SKM-1 (cell line): Measurements from ENCODE around the gene ARHGAP20.
"Not testable (repeated sequence)": the region's sequence is repeated elsewhere in the genome, so short reads cannot be mapped to it uniquely, and the experiment has no call there.

Experiments
- DNase-seq: peaks from one replicate; lab custom pipeline; 2025; ENCODE audit not compliant: unreplicated experiment; lab: John Stamatoyannopoulos, UW

Gene ARHGAP20

DNA sequence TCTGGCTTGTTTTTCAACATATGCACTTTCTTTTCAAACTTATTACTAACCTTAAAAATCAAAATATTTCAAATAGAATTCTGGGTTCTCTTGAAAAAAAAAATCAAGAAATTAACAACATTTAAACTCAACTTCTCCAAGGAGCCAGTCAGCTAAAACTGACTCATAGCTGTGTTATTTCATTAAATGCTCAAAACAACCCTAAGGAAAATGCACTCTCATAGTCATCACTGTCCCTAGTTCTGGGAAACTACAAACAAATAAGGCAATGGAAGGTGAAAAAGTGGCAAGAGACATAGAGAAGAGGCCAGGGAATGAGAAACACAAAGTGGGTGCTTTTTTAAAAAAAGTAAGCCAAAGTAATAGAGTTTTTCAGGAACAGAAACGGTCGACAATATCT is 4.1 kb upstream of the ARHGAP20 start:
- no peak for DNase-seq

GRCh38 chr11:110715541-110715940 is 3.3 kb upstream of the ARHGAP20 start:
- no peak for DNase-seq

DNA sequence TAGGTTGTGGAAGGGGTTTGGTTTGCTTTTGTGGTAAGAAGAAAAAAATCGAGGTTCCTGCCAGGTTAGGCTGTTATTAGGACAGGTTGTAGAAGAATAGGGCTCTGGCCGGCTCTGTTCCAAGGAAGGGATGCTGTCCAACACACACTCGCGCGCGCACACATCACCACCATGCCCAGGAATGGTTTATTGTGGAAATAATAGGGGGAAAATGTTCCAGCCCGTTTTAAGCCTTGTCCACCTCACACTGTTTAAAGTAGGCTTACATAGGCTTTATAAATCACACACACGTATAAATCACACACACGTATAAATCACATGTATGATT is 1.2 kb upstream of the ARHGAP20 start:
- DNase-seq, result no peak

GRCh38 chr11:110712659-110713448 is 617 bp upstream of the ARHGAP20 start:
- no peak for DNase-seq

DNA sequence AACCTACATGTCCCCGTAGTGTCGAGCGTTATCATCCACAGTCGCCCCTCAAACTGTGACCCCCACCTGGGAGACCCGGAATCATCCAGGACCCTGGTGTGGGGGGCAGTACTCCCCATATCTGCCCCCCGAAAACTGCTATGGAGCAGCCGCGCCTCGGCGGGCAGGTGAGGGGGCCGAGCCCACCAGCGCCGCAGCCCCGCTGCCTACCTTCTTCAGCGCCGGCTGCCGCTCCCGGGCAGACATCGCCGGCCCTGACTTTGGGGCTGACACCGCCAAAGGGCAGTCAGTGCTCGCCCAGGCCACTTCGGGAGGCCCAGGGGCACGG is 825 bp downstream of the ARHGAP20 start:
- DNase-seq, result no peak

- DNase-seq, result no peak
Observed at GRCh38 chr11:110710628-110711381, 1.4 kb downstream of the ARHGAP20 start.

- no peak for DNase-seq
Observed at GRCh38 chr11:110704210-110704864, 7.9 kb downstream of the ARHGAP20 start.

DNA sequence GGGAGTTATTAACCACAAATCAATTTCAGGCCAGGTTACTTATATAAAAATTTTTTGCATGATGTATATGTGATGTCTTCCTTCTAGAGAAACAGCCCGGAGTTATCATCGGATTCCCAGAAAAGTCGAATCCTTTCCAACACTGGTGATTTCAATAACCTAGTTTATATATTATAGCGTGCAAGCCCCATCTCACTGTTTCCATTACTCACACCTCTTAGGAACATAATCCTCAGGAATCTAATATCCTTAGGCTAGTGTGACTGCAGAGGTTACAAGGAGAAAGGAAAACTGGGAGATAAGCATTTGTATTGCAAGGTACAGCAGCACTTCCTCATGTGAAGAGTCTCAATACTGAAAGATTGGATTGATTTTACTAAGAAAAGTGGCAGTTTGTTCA is 20.3 kb downstream of the ARHGAP20 start:
- no peak for DNase-seq

DNA sequence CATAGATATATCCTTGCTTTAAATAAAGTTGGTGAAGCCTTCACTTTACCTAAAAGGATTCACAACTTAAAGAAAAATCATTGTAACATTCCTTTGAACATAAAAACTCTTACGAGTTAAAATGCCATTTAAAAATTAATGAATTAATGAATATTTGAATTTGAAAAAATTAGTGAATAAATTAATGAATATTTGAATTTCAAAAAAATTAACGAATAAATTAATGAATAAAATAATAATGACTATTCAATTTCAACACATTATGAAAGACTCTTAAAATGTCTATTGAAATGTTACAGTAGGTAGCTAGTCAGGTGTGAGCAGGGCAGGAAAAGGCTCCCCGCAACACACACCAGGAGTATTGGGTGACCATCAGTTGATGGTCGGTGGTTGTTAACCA is 22.9 kb downstream of the ARHGAP20 start:
- DNase-seq, result no peak

DNA sequence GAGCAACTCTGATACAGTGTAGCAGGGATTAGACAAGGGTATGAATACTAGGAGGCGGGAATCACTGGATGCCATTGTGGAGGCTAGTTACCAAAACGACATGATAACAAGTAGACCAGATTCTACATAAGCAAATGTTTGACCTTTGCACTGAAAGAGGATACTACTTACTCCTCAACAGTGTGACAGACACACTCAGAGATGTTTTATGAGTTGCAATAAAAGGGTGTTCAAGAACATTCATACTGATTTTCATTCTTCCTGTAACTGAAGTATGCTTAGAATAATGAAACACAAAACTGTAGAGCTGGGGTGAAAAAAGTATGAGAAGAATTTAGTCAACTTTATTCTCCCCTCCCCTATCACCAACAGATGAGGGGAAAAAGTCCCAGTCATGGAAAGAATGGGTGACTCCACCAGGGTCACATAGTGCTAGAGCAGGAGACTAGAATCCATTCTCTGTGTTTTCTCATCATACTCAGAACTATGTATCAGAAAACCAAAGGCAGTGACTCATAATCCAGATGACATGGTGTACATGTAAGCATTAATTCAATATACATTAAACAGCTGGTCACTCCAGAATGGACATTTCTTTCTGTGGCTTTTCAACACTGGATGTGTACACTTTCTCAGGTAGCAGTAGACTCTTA is 32.8 kb downstream of the ARHGAP20 start:
- DNase-seq, result no peak

DNA sequence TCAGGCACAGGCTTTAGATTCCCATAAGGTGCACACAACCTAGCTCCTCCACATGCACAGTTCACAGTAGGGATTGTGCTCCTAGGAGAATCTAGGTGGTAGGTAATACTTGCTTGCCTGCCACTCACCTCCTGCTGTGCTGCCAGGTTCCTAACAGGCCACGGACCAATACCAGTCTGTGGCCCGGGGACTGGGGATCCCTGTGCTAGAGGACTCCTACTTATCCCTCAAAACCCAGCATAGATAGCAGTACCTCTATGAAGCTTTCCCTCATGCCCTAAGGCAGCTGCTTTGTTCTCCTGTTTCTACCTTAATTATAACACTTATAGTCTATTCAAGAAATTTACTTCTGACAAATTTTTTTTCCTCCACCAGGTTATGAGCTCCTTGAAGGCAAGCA is 36.7 kb downstream of the ARHGAP20 start:
- no peak for DNase-seq

DNA sequence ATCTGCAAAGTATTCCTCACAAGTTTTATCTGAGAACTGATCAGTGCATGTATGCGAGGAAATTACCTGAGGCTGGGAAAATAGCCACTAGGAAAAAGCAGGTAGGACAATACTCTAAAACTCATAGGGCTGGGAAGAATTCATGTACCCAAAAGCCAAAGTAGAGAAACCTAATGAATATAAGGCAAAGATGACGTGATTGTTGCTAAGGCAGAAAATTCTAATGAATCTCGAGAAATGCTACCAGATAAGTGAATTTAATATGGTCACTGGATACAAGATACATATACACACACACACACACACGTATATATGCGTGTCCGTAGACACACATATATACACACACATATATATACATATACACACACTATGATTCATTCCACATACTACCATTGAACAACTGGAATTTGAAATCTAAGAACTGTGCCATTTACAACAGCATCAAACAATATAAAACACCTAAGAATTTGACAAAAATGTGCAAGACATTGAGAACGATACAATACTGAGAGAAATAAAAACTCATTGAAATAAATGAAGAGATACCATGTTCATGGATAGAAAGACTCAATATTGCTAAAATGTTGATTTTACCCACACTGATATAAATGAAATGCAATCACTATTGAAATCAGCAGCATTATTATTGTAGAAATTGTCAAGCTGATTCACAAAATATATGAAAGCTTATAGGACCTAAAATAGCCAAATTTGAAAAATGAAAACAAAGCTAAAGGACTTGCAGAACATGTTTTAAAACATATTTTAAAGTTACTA is 46.4 kb downstream of the ARHGAP20 start:
- no peak for DNase-seq

- no peak for DNase-seq
Observed at GRCh38 chr11:110655967-110656366, 56.3 kb downstream of the ARHGAP20 start.

DNA sequence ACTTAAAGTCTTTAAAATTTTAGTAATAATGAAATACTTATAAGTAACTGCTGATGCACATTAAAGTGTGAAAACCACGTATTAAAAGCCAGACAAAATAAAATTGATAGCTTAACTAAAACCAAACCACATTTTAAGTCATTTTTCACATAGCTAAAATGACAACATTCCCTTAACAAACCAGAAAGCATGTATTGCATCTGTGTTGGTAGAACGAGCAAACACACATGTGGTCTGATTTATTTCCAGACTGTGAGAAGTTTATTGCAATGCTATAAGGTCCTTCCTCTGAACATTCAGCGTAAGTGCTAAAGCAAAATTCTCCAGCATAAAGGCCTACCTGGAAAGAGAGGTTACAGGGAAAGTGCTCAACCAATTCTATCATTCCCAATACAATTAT is 57.8 kb downstream of the ARHGAP20 start:
- DNase-seq, result no peak

GRCh38 chr11:110645253-110645652 is 67.0 kb downstream of the ARHGAP20 start:
- DNase-seq, result no peak

DNA sequence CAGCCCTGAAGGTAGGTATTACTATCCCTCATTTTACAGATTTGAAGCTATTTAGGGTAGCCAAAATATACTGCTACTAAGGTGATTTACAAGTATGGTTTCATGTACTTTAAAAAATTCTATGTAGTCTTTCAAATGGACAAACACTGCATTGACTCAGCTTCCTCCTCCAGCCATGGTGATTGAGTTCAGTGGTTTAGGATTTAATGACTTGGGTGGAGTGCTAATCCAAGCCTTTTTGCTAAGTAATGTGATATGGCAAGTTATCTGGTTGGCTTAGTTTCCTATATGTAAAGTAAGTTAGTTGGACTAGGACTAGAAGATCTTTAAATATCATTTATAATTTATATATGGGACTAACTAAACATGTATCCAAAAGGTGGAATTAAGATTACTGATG is 77.9 kb downstream of the ARHGAP20 start:
- no peak for DNase-seq

- DNase-seq, result no peak
Observed at GRCh38 chr11:110631551-110631950, 80.7 kb downstream of the ARHGAP20 start.

GRCh38 chr11:110629594-110629993 is 82.6 kb downstream of the ARHGAP20 start:
- no peak for DNase-seq

DNA sequence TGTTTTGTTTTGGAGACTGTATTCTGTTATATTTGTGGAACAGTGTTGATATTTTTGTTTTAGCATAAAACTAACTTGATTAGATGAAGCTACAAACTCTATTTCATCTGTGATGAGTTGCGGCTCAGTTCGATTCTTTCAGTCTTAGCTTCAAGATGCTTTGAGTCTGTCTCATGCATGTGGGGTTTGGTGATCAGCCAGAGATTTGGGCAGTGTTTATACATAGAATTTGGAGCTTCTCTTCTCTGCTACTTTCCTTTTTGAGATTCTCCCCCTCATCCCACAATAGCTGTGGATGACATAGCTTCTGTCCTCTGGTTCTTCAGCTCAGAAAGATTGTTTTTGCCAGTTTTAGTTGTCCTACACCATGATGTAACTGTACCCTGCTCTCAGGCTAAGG is 90.4 kb downstream of the ARHGAP20 start:
- no peak for DNase-seq

DNA sequence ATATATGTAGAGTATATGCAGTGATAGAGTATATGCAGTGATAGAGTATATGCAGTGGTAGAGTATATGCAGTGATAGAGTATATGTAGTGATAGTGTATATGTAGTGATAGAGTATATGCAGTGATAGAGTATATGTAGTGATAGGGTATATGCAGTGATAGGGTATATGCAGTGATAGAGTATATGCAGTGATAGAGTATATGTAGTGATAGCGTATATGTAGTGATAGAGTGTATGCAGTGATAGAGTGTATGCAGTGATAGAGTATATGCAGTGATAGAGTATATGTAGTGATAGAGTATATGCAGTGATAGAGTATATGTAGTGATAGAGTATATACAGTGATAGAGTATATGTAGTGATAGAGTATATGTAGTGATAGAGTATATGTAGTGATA is 92.9 kb downstream of the ARHGAP20 start:
- not testable (repeated sequence) for DNase-seq

- no peak for DNase-seq
Observed at GRCh38 chr11:110614031-110614430, 98.2 kb downstream of the ARHGAP20 start.
